SK-N-SH (cell line): ENCODE results near the gene BIRC5. TPM values are rescaled to one million over a fixed set of nuclear protein-coding genes. Genes with fewer than 3 reads are reported as not detected.

Experiments used
- CTCF ChIA-PET: fragments of 300-600, 350-600 bp; formaldehyde crosslinking; extraction: SDS; loops from one replicate; lab custom pipeline; 2021; lab: Yijun Ruan, JAX
- POLR2A ChIA-PET: fragments of 350-600 bp; sonication (Branson Sonifier 250); formaldehyde crosslinking; extraction: SDS; loops from one replicate; lab custom pipeline; 2020; ENCODE audit warnings: antibody characterized with exemption, inconsistent platforms; lab: Yijun Ruan, JAX
- DNase-seq: peaks from one replicate; pipeline ENCODE4 v3.0.0; 2012
- H2AFZ ChIP-seq: fragments of 200-600 bp; sonication (generic); 2 replicates; pipeline ENCODE4 v1.8.1; 2016; ENCODE audit warnings: antibody characterized with exemption, mild to moderate bottlenecking, low read depth
- H3F3A ChIP-seq: fragments of 200-600 bp; sonication (generic); replicated peaks from 2 replicates; pipeline ENCODE3; 2016; ENCODE audit warnings: antibody characterized with exemption, mild to moderate bottlenecking; ENCODE audit not compliant: insufficient read depth
- H3K27ac ChIP-seq, 2 experiments: fragments of 200-500 bp in 1 of 2; fragments of 200-600 bp in 1 of 2; sonication (Bioruptor generic) in 1 of 2; sonication (generic), shearing (Covaris generic) in 1 of 2; 2 replicates each; pipeline versions ENCODE4 v1.5.1 to v1.6.1; 2014 to 2016; ENCODE audit warnings: low read depth in 2 of 2, inconsistent platforms in 1 of 2, low read length in 1 of 2, mild to moderate bottlenecking in 1 of 2, mixed read lengths in 1 of 2
- H3K27me3 ChIP-seq: fragments of 200-600 bp; sonication (generic), shearing (Covaris generic); 2 replicates; pipeline ENCODE4 v1.6.1; 2016; ENCODE audit warnings: mixed run types; ENCODE audit not compliant: insufficient read depth
- H3K36me3 ChIP-seq, 2 experiments: fragments of 200-500 bp in 1 of 2; fragments of 200-600 bp in 1 of 2; sonication (Bioruptor generic) in 1 of 2; sonication (generic) in 1 of 2; replicated peaks in 1 of 2; 2 replicates each; pipeline versions ENCODE3 to v1.5.1; 2014 to 2016; ENCODE audit warnings: low read length in 1 of 2, mild to moderate bottlenecking in 1 of 2; ENCODE audit not compliant: insufficient read depth in 2 of 2, control insufficient read depth in 1 of 2
- H3K4me1 ChIP-seq, 2 experiments: fragments of 200-500 bp in 1 of 2; fragments of 200-600 bp in 1 of 2; sonication (Bioruptor generic) in 1 of 2; sonication (generic), shearing (Covaris generic) in 1 of 2; 2 replicates each; pipeline versions ENCODE4 v1.5.1 to v1.6.1; 2014 to 2016; ENCODE audit warnings: low read depth in 1 of 2, low read length in 1 of 2, mixed run types in 1 of 2; ENCODE audit not compliant: insufficient read depth in 2 of 2, control insufficient read depth in 1 of 2
- H3K4me2 ChIP-seq: fragments of 200-600 bp; sonication (generic), shearing (Covaris generic); 2 replicates; pipeline ENCODE4 v1.6.1; 2017; ENCODE audit warnings: mixed run types
- H3K4me3 ChIP-seq, 2 experiments: fragments of 200-500 bp in 1 of 2; fragments of 200-600 bp in 1 of 2; sonication (Bioruptor generic) in 1 of 2; sonication (generic), shearing (Covaris generic) in 1 of 2; 2 replicates each; pipeline versions ENCODE4 v1.5.1 to v1.8.1; 2014 to 2016; ENCODE audit warnings: low read depth in 2 of 2, inconsistent platforms in 1 of 2, low read length in 1 of 2, mild to moderate bottlenecking in 1 of 2, mixed read lengths in 1 of 2, moderate library complexity in 1 of 2
- H3K79me2 ChIP-seq: fragments of 200-600 bp; sonication (generic); 2 replicates; pipeline ENCODE4 v1.8.1; 2017; ENCODE audit warnings: mild to moderate bottlenecking; ENCODE audit not compliant: insufficient read depth
- H3K9ac ChIP-seq: fragments of 200-600 bp; sonication (generic); 2 replicates; pipeline ENCODE4 v1.6.1; 2017; ENCODE audit warnings: mixed run types
- H3K9me2 ChIP-seq: fragments of 200-600 bp; sonication (generic); 2 replicates; pipeline ENCODE4 v1.6.1; 2017; ENCODE audit warnings: mixed run types
- H3K9me3 ChIP-seq: fragments of 200-600 bp; sonication (generic); 2 replicates; pipeline ENCODE4 v1.6.1; 2017; ENCODE audit warnings: mixed run types, mild to moderate bottlenecking, moderate library complexity
- H4K20me1 ChIP-seq: fragments of 200-600 bp; sonication (generic); 2 replicates; pipeline ENCODE4 v1.6.1; 2017; ENCODE audit warnings: mild to moderate bottlenecking, mixed run types; ENCODE audit not compliant: insufficient read depth
- CHD2 ChIP-seq: fragments of 150-350 bp; IDR thresholded peaks from 2 replicates; pipeline ENCODE4 v1.6.1; 2018; ENCODE audit warnings: low read length; ENCODE audit not compliant: partially characterized antibody
- ELF1 ChIP-seq: IDR thresholded peaks from 2 replicates; pipeline ENCODE4 v1.4.0; 2012
- EP300 ChIP-seq, 2 experiments: IDR thresholded peaks; 2 replicates each; pipeline versions ENCODE4 v1.4.0 to v1.6.1; 2012; ENCODE audit warnings: borderline replicate concordance in 1 of 2, low read depth in 1 of 2, low read length in 1 of 2
- FOXJ3 ChIP-seq: sonication (generic); formaldehyde crosslinking; IDR thresholded peaks from 2 replicates; pipeline ENCODE4 v1.5.1; 2020; ENCODE audit warnings: mild to moderate bottlenecking, missing genetic modification reagents
- GATA2 ChIP-seq: sonication (generic); formaldehyde crosslinking; IDR thresholded peaks from 2 replicates; pipeline ENCODE4 v1.5.0; 2020; ENCODE audit warnings: mild to moderate bottlenecking, missing genetic modification reagents
- IRF3 ChIP-seq: fragments of 150-350 bp; IDR thresholded peaks from 2 replicates; pipeline ENCODE4 v1.6.1; 2016; ENCODE audit warnings: mild to moderate bottlenecking, low read depth, low read length
- MEF2A ChIP-seq: IDR thresholded peaks from 2 replicates; pipeline ENCODE4 v1.4.0; 2012; ENCODE audit warnings: low read depth, borderline replicate concordance
- MXI1 ChIP-seq: IDR thresholded peaks from 2 replicates; pipeline ENCODE4 v1.6.1; 2012; ENCODE audit warnings: mild to moderate bottlenecking, low read depth, low read length, improper control_type of control experiment
- NRF1 ChIP-seq: IDR thresholded peaks from 2 replicates; pipeline ENCODE4 v1.6.1; 2012; ENCODE audit warnings: low read depth, mild to moderate bottlenecking, low read length
- POLR2AphosphoS5 ChIP-seq: IDR thresholded peaks from 2 replicates; pipeline ENCODE4 v1.6.1; 2012; ENCODE audit warnings: low read depth, low read length
- RAD21 ChIP-seq: IDR thresholded peaks from 2 replicates; pipeline ENCODE4 v1.6.1; 2012; ENCODE audit warnings: mild to moderate bottlenecking, low read length
- RCOR1 ChIP-seq: fragments of 150-350 bp; IDR thresholded peaks from 2 replicates; pipeline ENCODE4 v1.6.1; 2017; ENCODE audit warnings: antibody characterized with exemption, low read length
- SIN3A ChIP-seq: IDR thresholded peaks from 2 replicates; pipeline ENCODE4 v1.6.1; 2012; ENCODE audit warnings: low read depth, mild to moderate bottlenecking, low read length, moderate library complexity, borderline replicate concordance
- SMC3 ChIP-seq: IDR thresholded peaks from 2 replicates; pipeline ENCODE4 v1.6.1; 2012; ENCODE audit warnings: low read depth, low read length, improper control_type of control experiment
- TEAD4 ChIP-seq: IDR thresholded peaks from 2 replicates; pipeline ENCODE4 v1.4.0; 2012; ENCODE audit warnings: mild to moderate bottlenecking, borderline replicate concordance; ENCODE audit not compliant: insufficient read depth
- USF1 ChIP-seq: IDR thresholded peaks from 2 replicates; pipeline ENCODE4 v1.4.0; 2012; ENCODE audit warnings: low read depth, borderline replicate concordance
- ZBTB33 ChIP-seq: IDR thresholded peaks from 2 replicates; pipeline ENCODE4 v1.4.0; 2012; ENCODE audit warnings: low read depth, borderline replicate concordance
- WGBS: methylation state at CpG from one replicate; pipeline ENCODE4 v1.1.6; 2017; ENCODE audit warnings: low lambda C conversion rate; 5-methylcytosine and 5-hydroxymethylcytosine counted together
- polyA plus RNA-seq, 3 experiments: library from polyadenylated mRNA; depleted of rRNA; stranded (reverse); fragments of >200 nt; gene quantifications; 2 replicates each; pipeline ENCODE4 v1.2.3, GENCODE V29; 2012
- TF ChIP-seq, protein P1 (sequence below): fragments of 200-600 bp; sonication (generic); IDR thresholded peaks from 2 replicates; pipeline ENCODE4 v1.6.1; 2017; ENCODE audit warnings: antibody characterized with exemption, mild to moderate bottlenecking, moderate library complexity
- TF ChIP-seq, protein P2 (sequence below): IDR thresholded peaks from 2 replicates; pipeline ENCODE4 v1.6.1; 2012; ENCODE audit warnings: mild to moderate bottlenecking, low read depth, low read length, moderate library complexity
- TF ChIP-seq, protein P3 (sequence below): fragments of 150-350 bp; IDR thresholded peaks from 2 replicates; pipeline ENCODE4 v1.6.1; 2017; ENCODE audit warnings: antibody characterized with exemption, low read length, low read depth, borderline replicate concordance

BIRC5 gene
- polyA plus RNA-seq, 1 of the 3 experiments (the other 2 are of a cell fraction), result 31.4 TPM

DNA sequence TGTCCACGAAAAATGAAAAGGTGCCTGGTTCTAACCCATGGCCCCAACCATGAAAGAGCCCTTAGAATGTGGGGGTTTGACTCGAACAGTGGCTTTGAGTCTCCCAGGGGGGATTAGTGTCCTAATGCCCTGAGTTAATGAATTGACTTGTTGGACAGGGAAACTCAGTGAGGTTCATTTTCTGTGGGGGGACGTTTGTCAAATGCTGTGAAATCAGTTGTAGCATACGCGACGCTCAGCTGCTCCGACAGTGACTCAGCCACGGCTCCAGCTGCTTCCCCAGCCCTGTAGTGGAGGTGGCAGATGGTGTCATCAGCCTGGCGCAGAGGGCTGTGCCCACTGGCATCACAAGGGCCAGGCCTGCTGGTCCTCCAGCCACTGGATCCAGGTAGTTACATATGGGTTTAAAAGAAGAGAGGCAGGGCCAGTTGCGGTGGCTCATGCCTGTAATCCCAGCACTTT lies 13.4 kb downstream of the BIRC5 start (continued):
- no peak for TF ChIP-seq IRF3
- TF ChIP-seq TEAD4, result no peak
- no peak for TF ChIP-seq ELF1
- TF ChIP-seq MXI1, result no peak

DNA sequence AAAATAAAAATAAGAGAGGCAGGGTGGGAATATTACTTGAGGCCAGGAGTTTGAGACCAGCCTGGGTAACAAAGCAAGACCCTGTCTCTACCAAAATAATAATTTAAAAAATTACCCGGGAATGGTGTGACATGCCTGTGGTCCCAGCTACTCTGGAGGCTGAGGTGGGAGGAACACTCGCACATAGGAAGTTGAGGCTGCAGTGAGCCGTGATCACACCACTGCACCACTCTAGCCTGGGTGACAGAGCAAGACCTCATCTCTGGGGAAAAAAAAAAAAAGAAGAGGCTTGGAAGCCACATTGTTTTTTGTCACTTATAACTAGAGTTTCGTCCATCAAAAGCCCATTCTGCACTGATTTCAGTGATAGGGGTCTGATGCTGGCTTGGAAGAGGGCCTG lies 14.1 kb downstream of the BIRC5 start:
- no peaks in the 10 kb centered on the region for H3K9me3 ChIP-seq
- CTCF ChIA-PET, result interaction anchor here (1.0 to 13.9 kb wide), 4 partner anchors 20 to 133 kb away, joined by 3 to 196 read pairs (median 4); partner anchors contain the start of gene TK1
- TF ChIP-seq FOXJ3 (CRISPR knock-in tag) (no peak), GATA2 (CRISPR knock-in tag) (no peak), NRF1 (no peak), ELF1 (no peak), SMC3 (no peak), RCOR1 (no peak), MXI1 (no peak), SIN3A (no peak), MEF2A (no peak), TEAD4 (no peak), RAD21 (no peak), POLR2AphosphoS5 (no peak), USF1 (no peak), ZBTB33 (no peak), CHD2 (no peak), EP300 (IDR thresholded peaks at IDR 0.05; ENCODE audit: borderline replicate concordance in 1 of 2, low read depth in 1 of 2, low read length in 1 of 2) (no peak)
- TF ChIP-seq, protein P1, sequence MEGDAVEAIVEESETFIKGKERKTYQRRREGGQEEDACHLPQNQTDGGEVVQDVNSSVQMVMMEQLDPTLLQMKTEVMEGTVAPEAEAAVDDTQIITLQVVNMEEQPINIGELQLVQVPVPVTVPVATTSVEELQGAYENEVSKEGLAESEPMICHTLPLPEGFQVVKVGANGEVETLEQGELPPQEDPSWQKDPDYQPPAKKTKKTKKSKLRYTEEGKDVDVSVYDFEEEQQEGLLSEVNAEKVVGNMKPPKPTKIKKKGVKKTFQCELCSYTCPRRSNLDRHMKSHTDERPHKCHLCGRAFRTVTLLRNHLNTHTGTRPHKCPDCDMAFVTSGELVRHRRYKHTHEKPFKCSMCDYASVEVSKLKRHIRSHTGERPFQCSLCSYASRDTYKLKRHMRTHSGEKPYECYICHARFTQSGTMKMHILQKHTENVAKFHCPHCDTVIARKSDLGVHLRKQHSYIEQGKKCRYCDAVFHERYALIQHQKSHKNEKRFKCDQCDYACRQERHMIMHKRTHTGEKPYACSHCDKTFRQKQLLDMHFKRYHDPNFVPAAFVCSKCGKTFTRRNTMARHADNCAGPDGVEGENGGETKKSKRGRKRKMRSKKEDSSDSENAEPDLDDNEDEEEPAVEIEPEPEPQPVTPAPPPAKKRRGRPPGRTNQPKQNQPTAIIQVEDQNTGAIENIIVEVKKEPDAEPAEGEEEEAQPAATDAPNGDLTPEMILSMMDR, result no peak
- TF ChIP-seq, protein P2, sequence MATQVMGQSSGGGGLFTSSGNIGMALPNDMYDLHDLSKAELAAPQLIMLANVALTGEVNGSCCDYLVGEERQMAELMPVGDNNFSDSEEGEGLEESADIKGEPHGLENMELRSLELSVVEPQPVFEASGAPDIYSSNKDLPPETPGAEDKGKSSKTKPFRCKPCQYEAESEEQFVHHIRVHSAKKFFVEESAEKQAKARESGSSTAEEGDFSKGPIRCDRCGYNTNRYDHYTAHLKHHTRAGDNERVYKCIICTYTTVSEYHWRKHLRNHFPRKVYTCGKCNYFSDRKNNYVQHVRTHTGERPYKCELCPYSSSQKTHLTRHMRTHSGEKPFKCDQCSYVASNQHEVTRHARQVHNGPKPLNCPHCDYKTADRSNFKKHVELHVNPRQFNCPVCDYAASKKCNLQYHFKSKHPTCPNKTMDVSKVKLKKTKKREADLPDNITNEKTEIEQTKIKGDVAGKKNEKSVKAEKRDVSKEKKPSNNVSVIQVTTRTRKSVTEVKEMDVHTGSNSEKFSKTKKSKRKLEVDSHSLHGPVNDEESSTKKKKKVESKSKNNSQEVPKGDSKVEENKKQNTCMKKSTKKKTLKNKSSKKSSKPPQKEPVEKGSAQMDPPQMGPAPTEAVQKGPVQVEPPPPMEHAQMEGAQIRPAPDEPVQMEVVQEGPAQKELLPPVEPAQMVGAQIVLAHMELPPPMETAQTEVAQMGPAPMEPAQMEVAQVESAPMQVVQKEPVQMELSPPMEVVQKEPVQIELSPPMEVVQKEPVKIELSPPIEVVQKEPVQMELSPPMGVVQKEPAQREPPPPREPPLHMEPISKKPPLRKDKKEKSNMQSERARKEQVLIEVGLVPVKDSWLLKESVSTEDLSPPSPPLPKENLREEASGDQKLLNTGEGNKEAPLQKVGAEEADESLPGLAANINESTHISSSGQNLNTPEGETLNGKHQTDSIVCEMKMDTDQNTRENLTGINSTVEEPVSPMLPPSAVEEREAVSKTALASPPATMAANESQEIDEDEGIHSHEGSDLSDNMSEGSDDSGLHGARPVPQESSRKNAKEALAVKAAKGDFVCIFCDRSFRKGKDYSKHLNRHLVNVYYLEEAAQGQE, result no peak
- TF ChIP-seq, protein P3, sequence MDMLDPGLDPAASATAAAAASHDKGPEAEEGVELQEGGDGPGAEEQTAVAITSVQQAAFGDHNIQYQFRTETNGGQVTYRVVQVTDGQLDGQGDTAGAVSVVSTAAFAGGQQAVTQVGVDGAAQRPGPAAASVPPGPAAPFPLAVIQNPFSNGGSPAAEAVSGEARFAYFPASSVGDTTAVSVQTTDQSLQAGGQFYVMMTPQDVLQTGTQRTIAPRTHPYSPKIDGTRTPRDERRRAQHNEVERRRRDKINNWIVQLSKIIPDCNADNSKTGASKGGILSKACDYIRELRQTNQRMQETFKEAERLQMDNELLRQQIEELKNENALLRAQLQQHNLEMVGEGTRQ, result no peak

More for the DNA sequence above, 14.1 kb downstream of the BIRC5 start:
- no peak overlapping the region for H3K4me2 ChIP-seq
- POLR2A ChIA-PET, result interaction anchor here (0.8 kb wide), 1 partner anchor 9 kb away, joined by 3 read pairs; no protein-coding TSS in a partner anchor
- no peak for DNase-seq
- H3F3A ChIP-seq, result peaks cover 31% of the 10 kb centered on the region
- H2AFZ ChIP-seq, result no peak overlapping the region
- H3K36me3 ChIP-seq, result peaks cover 5 to 6% of the 10 kb centered on the region in 2 experiments
- H3K4me1 ChIP-seq, result peaks cover 8 to 48% of the 10 kb centered on the region in 2 experiments; a peak in 3 of 4 replicates
- no peak overlapping the region for H3K9ac ChIP-seq
- 84% methylated on average over 4 of the region's 4 CpGs for WGBS
- H3K9me2 ChIP-seq, result no peaks in the 10 kb centered on the region
- no peak overlapping the region for H3K4me3 ChIP-seq
- peaks cover 21% of the 10 kb centered on the region for H3K27me3 ChIP-seq
- H3K79me2 ChIP-seq, result no peaks in the 10 kb centered on the region
- no peak overlapping the region for H3K27ac ChIP-seq
- H4K20me1 ChIP-seq, result no peaks in the 10 kb centered on the region
